ENCODE measurements around the gene MED14.

The MED14 gene

GRCh38 chrX:40663880-40664630 is 71.3 kb downstream of the MED14 start:
- no peak for DNase-seq (ENCODE audit: low read depth, low spot score)
- peaks cover 16% of the 10 kb centered on the region; the same call in 1 of the 2 replicates for H3K36me3 ChIP-seq (ENCODE audit: control insufficient read depth, insufficient read depth, low read length)
- H3K9me3 ChIP-seq (ENCODE audit: control insufficient read depth, insufficient read depth, low read length) = no peaks in the 10 kb centered on the region
- WGBS (ENCODE audit: insufficient coverage, insufficient read length) = no CpG with 5 or more reads among the region's 6 CpGs
- H3K4me3 ChIP-seq (ENCODE audit: low read length) = no peak overlapping the region
- H3K27ac ChIP-seq (ENCODE audit: low read length) = no peak overlapping the region
- no peaks in the 10 kb centered on the region for H3K4me1 ChIP-seq (ENCODE audit: control insufficient read depth, insufficient read depth, low read length)
- no peaks in the 10 kb centered on the region for H3K27me3 ChIP-seq (ENCODE audit: control insufficient read depth, insufficient read depth, low read length)

DNA sequence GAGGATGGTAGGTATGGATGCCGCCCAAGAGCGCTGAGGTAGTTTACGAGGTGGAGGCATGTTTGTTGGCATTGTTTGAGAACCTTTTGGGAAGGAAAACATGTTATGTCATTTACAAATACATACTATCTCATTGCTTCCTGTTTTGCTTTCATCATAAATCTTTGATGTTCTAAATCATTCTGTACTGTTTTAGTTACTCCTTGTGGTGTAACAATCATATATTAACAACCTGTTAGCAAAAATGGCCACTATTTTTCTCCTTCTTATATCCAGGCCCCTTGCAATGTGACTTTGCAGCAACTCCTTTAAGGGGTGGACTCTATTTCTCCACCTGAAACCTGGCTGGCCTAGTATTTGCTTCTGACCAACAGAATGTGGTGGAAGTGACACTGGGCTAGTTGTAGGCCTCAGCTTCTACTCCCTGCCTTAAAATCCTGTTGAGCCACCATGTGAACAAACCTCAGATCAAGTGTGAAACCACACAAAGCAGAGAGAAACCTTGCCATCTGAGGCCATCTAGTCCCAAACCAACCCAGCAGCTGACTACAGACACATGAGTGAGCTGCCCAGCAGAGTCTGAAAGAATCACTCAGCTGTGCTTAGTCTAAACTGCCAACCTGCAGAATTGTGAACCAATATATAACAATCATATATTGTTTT is 72.1 kb downstream of the MED14 start:
- Histone ChIP-seq H3K4me1 (ENCODE audit: control insufficient read depth, insufficient read depth, low read length) (no peaks in the 10 kb centered on the region), H3K4me3 (ENCODE audit: low read length) (no peak overlapping the region), H3K36me3 (ENCODE audit: control insufficient read depth, insufficient read depth, low read length) (peaks cover 19% of the 10 kb centered on the region; the same call in 1 of the 2 replicates), H3K27me3 (ENCODE audit: control insufficient read depth, insufficient read depth, low read length) (no peaks in the 10 kb centered on the region), H3K9me3 (ENCODE audit: control insufficient read depth, insufficient read depth, low read length) (no peaks in the 10 kb centered on the region), H3K27ac (ENCODE audit: low read length) (no peak overlapping the region)
- no CpG with 5 or more reads among the region's 3 CpGs for WGBS (ENCODE audit: insufficient coverage, insufficient read length)
- DNase-seq (ENCODE audit: low read depth, low spot score) = no peak

DNA sequence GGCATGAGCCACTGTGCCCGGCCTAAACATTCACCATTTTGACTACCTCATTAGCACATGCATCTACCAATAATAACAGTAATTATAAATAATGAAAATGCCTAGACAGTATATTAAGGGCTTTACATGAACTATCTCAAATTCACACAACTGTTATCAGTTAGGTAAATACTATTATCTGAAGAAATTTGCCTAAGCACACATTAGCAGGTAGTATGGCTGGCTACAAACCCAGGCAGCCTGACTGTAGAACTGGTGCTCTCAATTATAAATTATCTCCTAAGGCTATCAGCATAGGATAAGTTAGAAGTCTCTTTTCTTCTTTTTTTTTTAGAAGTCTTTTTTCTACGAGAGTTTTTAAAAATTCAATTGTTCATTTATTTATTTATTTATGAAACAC is 73.9 kb downstream of the MED14 start:
- Histone ChIP-seq H3K27me3 (ENCODE audit: control insufficient read depth, insufficient read depth, low read length) (no peaks in the 10 kb centered on the region), H3K9me3 (ENCODE audit: control insufficient read depth, insufficient read depth, low read length) (no peaks in the 10 kb centered on the region), H3K4me3 (ENCODE audit: low read length) (no peak overlapping the region), H3K36me3 (ENCODE audit: control insufficient read depth, insufficient read depth, low read length) (peaks cover 19% of the 10 kb centered on the region; the same call in 1 of the 2 replicates), H3K4me1 (ENCODE audit: control insufficient read depth, insufficient read depth, low read length) (no peaks in the 10 kb centered on the region), H3K27ac (ENCODE audit: low read length) (no peak overlapping the region)
- DNase-seq (ENCODE audit: low read depth, low spot score) = no peak
- no CpG with 5 or more reads among the region's 2 CpGs for WGBS (ENCODE audit: insufficient coverage, insufficient read length)

DNA sequence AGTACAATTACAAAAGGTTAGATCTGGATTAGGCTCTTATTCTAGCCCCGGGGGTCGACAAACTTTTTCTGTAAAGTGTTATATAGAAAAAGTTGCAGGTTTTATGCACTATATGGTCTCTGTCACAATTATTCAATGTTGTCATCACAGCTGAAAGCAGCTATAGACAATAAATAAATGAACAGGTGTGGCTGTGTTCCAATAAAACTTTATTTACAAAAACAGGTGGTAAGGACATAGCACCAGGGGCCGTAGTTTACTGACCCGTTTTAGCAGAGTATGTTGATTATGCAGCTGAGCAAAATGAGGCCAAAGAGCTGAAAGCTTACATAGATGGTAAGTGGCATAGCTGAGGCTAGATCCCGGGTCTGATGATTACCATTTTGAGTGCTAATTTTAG is 75.0 kb downstream of the MED14 start:
- Histone ChIP-seq H3K27ac (ENCODE audit: low read length) (no peak overlapping the region), H3K36me3 (ENCODE audit: control insufficient read depth, insufficient read depth, low read length) (peaks cover 17% of the 10 kb centered on the region; the same call in 1 of the 2 replicates), H3K4me3 (ENCODE audit: low read length) (no peak overlapping the region), H3K27me3 (ENCODE audit: control insufficient read depth, insufficient read depth, low read length) (no peaks in the 10 kb centered on the region), H3K4me1 (ENCODE audit: control insufficient read depth, insufficient read depth, low read length) (no peaks in the 10 kb centered on the region), H3K9me3 (ENCODE audit: control insufficient read depth, insufficient read depth, low read length) (no peaks in the 10 kb centered on the region)
- WGBS (ENCODE audit: insufficient coverage, insufficient read length) = no CpG with 5 or more reads among the region's 5 CpGs
- DNase-seq (ENCODE audit: low read depth, low spot score) = no peak

- Histone ChIP-seq H3K4me3 (ENCODE audit: low read length) (no peak overlapping the region), H3K4me1 (ENCODE audit: control insufficient read depth, insufficient read depth, low read length) (no peaks in the 10 kb centered on the region), H3K27me3 (ENCODE audit: control insufficient read depth, insufficient read depth, low read length) (no peaks in the 10 kb centered on the region), H3K9me3 (ENCODE audit: control insufficient read depth, insufficient read depth, low read length) (no peaks in the 10 kb centered on the region), H3K27ac (ENCODE audit: low read length) (no peak overlapping the region), H3K36me3 (ENCODE audit: control insufficient read depth, insufficient read depth, low read length) (peaks cover 4% of the 10 kb centered on the region; the same call in 1 of the 2 replicates)
- no CpG with 5 or more reads among the region's 2 CpGs for WGBS (ENCODE audit: insufficient coverage, insufficient read length)
- DNase-seq (ENCODE audit: low read depth, low spot score) = no peak
Observed at GRCh38 chrX:40653535-40653934, 81.8 kb downstream of the MED14 start.

GRCh38 chrX:40652664-40653063 is 82.7 kb downstream of the MED14 start:
- Histone ChIP-seq H3K9me3 (ENCODE audit: control insufficient read depth, insufficient read depth, low read length) (no peaks in the 10 kb centered on the region), H3K27me3 (ENCODE audit: control insufficient read depth, insufficient read depth, low read length) (no peaks in the 10 kb centered on the region), H3K27ac (ENCODE audit: low read length) (no peak overlapping the region), H3K4me3 (ENCODE audit: low read length) (no peak overlapping the region), H3K4me1 (ENCODE audit: control insufficient read depth, insufficient read depth, low read length) (no peaks in the 10 kb centered on the region), H3K36me3 (ENCODE audit: control insufficient read depth, insufficient read depth, low read length) (peaks cover 4% of the 10 kb centered on the region; the same call in 1 of the 2 replicates)
- no CpG with 5 or more reads among the region's 1 CpG for WGBS (ENCODE audit: insufficient coverage, insufficient read length)
- DNase-seq (ENCODE audit: low read depth, low spot score) = no peak

GRCh38 chrX:40651620-40652223 is 83.6 kb downstream of the MED14 start:
- Histone ChIP-seq H3K4me3 (ENCODE audit: low read length) (no peak overlapping the region), H3K4me1 (ENCODE audit: control insufficient read depth, insufficient read depth, low read length) (no peaks in the 10 kb centered on the region), H3K27ac (ENCODE audit: low read length) (no peak overlapping the region), H3K9me3 (ENCODE audit: control insufficient read depth, insufficient read depth, low read length) (no peaks in the 10 kb centered on the region), H3K36me3 (ENCODE audit: control insufficient read depth, insufficient read depth, low read length) (peaks cover 4% of the 10 kb centered on the region; the same call in 1 of the 2 replicates), H3K27me3 (ENCODE audit: control insufficient read depth, insufficient read depth, low read length) (no peaks in the 10 kb centered on the region)
- DNase-seq (ENCODE audit: low read depth, low spot score) = no peak
- WGBS (ENCODE audit: insufficient coverage, insufficient read length) = no CpG with 5 or more reads among the region's 3 CpGs

- H3K4me1 ChIP-seq (ENCODE audit: control insufficient read depth, insufficient read depth, low read length) = no peaks in the 10 kb centered on the region; the same call in 1 of the 2 replicates
- H3K36me3 ChIP-seq (ENCODE audit: control insufficient read depth, insufficient read depth, low read length) = no peaks in the 10 kb centered on the region
- no peak within 1 kb of the TSS for H3K27ac ChIP-seq (ENCODE audit: low read length)
- no peaks in the 10 kb centered on the region for H3K9me3 ChIP-seq (ENCODE audit: control insufficient read depth, insufficient read depth, low read length)
- H3K4me3 ChIP-seq (ENCODE audit: low read length) = peak within 1 kb of the TSS; percentile 81; the same call in 1 of the 2 replicates
- no peaks in the 10 kb centered on the region for H3K27me3 ChIP-seq (ENCODE audit: control insufficient read depth, insufficient read depth, low read length)
- no CpG with 5 or more reads among the region's 66 CpGs for WGBS (ENCODE audit: insufficient coverage, insufficient read length)
- peak; percentile 54 for DNase-seq (ENCODE audit: low read depth, low spot score)
Observed at GRCh38 chrX:40647307-40648197, 87.8 kb downstream of the MED14 start, which contains the start of gene CXorf38. CXorf38 (minus strand) TSS chrX:40647561; CDS start chrX:40647520, 41 bp downstream.

GRCh38 chrX:40646489-40647306 is 88.6 kb downstream of the MED14 start:
- no peaks in the 10 kb centered on the region; the same call in 1 of the 2 replicates for H3K4me1 ChIP-seq (ENCODE audit: control insufficient read depth, insufficient read depth, low read length)
- peak overlapping the region; percentile 81; the same call in 1 of the 2 replicates for H3K4me3 ChIP-seq (ENCODE audit: low read length)
- DNase-seq (ENCODE audit: low read depth, low spot score) = no peak
- H3K36me3 ChIP-seq (ENCODE audit: control insufficient read depth, insufficient read depth, low read length) = no peaks in the 10 kb centered on the region
- no peaks in the 10 kb centered on the region for H3K9me3 ChIP-seq (ENCODE audit: control insufficient read depth, insufficient read depth, low read length)
- no peak overlapping the region for H3K27ac ChIP-seq (ENCODE audit: low read length)
- WGBS (ENCODE audit: insufficient coverage, insufficient read length) = no CpG with 5 or more reads among the region's 33 CpGs
- no peaks in the 10 kb centered on the region for H3K27me3 ChIP-seq (ENCODE audit: control insufficient read depth, insufficient read depth, low read length)
